Activated CD4-positive, alpha-beta T cell treated with anti-CD3 and anti-CD28 coated beads, Interleukin-2, amount 10 ng/mL, durations not matched to agents 24 days and 14 days (primary cell): Measurements from ENCODE around the gene NTNG1. TPM values are rescaled to one million over a fixed set of nuclear protein-coding genes. Genes with fewer than 3 reads are reported as not detected.
"Not testable (repeated sequence)": the region's sequence is repeated elsewhere in the genome, so short reads cannot be mapped to it uniquely, and the experiment has no call there.

Experiments used
- DNase-seq: peaks from one replicate; pipeline ENCODE4 v3.0.0; 2022
- H3K27ac Mint-ChIP-seq: one replicate; pipeline ENCODE4 v1.8.0; 2022; ENCODE audit warnings: mild to moderate bottlenecking, mixed read lengths
- H3K27me3 Mint-ChIP-seq: one replicate; pipeline ENCODE4 v1.8.0; 2022; ENCODE audit warnings: mixed read lengths
- H3K36me3 Mint-ChIP-seq: one replicate; pipeline ENCODE4 v1.8.0; 2022; ENCODE audit warnings: low read depth, mild to moderate bottlenecking, mixed read lengths
- H3K4me1 Mint-ChIP-seq: one replicate; pipeline ENCODE4 v1.8.0; 2021; ENCODE audit warnings: mixed read lengths
- H3K4me3 Mint-ChIP-seq: one replicate; pipeline ENCODE4 v1.8.0; 2022; ENCODE audit warnings: mild to moderate bottlenecking, moderate library complexity, mixed read lengths
- H3K9me3 Mint-ChIP-seq: one replicate; pipeline ENCODE4 v1.8.0; 2021; ENCODE audit warnings: mixed read lengths
- intact Hi-C: fragments of 100-400 bp; cut with micrococcal nuclease; formaldehyde crosslinking; loops from one replicate; pipeline ENCODE4 v1.15.1; 2023
- total RNA-seq: library from RNA; stranded (reverse); gene quantifications from 2 replicates; pipeline ENCODE4 v1.2.3, GENCODE V29; 2022

Gene NTNG1
- total RNA-seq, 1 donor from 2014 or later = not detected

DNA sequence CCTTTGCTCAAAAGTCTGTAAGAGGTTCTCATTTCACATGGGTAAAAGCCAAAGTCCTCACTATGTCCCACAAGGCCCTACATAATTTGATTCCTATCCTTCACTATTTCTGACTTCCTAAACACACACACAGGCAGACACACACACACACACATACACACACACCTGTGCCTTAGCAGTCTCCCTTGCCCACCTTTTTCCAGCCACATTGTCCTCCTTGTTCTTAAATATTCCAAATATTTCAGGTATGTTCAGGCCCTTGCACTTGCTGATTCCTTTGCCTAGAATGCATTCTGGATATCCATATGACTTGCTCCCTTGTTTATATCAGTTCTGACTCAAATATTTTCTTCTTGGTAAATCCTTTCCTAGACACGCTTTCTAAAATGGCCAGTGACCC is 54.6 kb downstream of the NTNG1 start:
- no peaks in the 10 kb centered on the region for H3K27me3 Mint-ChIP-seq
- no peaks in the 10 kb centered on the region for H3K9me3 Mint-ChIP-seq
- no peaks in the 10 kb centered on the region for H3K36me3 Mint-ChIP-seq
- no peak overlapping the region for H3K4me3 Mint-ChIP-seq
- DNase-seq = no peak
- intact Hi-C loops = no loop called here
- no peak overlapping the region for H3K27ac Mint-ChIP-seq
- H3K4me1 Mint-ChIP-seq = no peaks in the 10 kb centered on the region

DNA sequence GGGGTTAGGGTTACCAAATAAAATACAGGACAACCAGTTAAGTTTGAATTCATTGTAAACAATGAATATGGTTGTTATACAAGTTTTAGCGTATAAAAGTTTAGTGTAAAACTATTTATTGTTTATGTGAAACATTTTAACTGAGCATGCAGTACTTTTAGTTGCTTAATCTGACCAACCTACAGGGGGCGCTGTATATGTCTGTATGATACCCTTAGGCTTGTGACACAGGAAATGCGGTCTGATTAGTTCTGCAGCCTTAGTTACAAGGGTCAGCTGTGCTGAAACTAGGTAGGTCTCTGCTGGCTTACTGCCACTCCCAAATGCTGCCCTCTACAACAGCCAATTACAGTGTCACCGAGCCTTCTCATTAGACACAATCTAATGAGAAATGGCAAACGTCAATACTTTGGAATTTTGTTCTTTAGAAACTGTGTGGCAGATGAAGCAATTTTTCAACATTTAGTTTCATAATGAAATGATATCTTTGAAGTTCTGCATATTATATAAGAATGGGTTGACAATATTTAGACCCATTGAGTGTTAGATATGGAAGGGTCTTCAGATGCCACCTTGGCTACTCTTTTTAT is 56.2 kb downstream of the NTNG1 start:
- no peaks in the 10 kb centered on the region for H3K27me3 Mint-ChIP-seq
- no peak overlapping the region for H3K4me3 Mint-ChIP-seq
- no peak overlapping the region for H3K27ac Mint-ChIP-seq
- no peaks in the 10 kb centered on the region for H3K9me3 Mint-ChIP-seq
- no peaks in the 10 kb centered on the region for H3K36me3 Mint-ChIP-seq
- peak; percentile 68 for DNase-seq
- H3K4me1 Mint-ChIP-seq = no peaks in the 10 kb centered on the region
- intact Hi-C loops = no loop called here

DNA sequence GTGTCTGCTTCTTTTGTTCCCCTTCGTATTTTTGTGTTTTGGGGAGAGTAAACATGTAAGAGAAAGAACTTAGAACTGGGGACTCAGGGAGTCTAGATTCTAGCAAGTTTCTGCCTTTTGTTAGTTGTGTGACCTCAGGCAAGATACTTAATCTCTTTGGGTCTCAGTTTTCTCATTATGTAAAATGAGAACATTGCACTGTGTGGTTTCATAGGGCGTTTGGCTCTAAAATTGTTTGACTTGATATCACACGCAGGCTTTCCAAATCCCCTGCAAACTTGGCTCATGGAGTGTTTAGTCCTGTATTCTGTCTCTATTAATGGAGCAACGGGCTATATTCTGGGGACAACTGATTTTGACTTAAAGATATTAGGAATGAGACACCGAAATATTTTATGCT is 57.7 kb downstream of the NTNG1 start:
- intact Hi-C loops = no loop called here
- no peak for DNase-seq
- no peak overlapping the region for H3K27ac Mint-ChIP-seq
- H3K4me1 Mint-ChIP-seq = no peaks in the 10 kb centered on the region
- H3K4me3 Mint-ChIP-seq = no peak overlapping the region
- H3K27me3 Mint-ChIP-seq = no peaks in the 10 kb centered on the region
- no peaks in the 10 kb centered on the region for H3K36me3 Mint-ChIP-seq
- H3K9me3 Mint-ChIP-seq = no peaks in the 10 kb centered on the region

DNA sequence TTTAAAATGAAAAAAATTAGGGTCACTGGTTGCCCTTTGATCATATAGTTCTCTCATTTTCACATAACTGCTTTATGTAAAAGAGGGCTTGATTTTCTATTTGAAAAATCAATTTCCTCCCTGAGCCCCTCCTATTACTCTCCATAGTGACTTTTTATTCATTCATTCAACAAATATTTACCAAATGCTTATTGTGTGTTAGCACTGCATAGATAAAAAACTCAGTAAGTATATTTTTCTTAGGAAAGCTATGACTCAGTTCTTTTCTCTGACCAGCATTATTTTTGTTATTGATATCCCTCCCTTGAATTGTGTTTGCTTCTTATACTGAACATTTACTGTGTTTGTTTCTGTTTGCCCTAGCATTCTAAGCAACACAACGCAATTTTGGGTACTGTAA is 59.8 kb downstream of the NTNG1 start:
- intact Hi-C loops = no loop called here
- H3K36me3 Mint-ChIP-seq = no peaks in the 10 kb centered on the region
- no peak for DNase-seq
- no peaks in the 10 kb centered on the region for H3K4me1 Mint-ChIP-seq
- H3K4me3 Mint-ChIP-seq = no peak overlapping the region
- no peaks in the 10 kb centered on the region for H3K27me3 Mint-ChIP-seq
- H3K27ac Mint-ChIP-seq = no peak overlapping the region
- H3K9me3 Mint-ChIP-seq = no peaks in the 10 kb centered on the region

DNA sequence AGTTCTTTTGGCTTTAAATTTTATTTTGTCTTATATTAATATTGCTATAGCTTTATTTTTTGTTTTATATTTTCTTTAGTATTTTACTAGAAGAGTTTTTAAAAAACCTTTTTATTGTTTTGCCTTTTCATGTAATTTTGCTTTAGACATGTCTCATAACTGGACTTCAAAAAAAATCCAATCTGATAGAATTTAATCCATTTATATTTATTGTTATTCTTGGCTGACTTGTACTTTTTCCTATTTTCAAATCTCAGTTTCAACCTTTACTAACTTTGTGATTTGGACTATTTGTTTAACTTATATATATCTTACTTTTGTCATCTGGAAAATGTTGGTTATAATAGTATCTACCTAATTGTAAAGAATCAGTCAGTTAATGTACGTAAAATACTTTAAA is 61.2 kb downstream of the NTNG1 start:
- no peaks in the 10 kb centered on the region for H3K9me3 Mint-ChIP-seq
- intact Hi-C loops = no loop called here
- H3K27ac Mint-ChIP-seq = no peak overlapping the region
- no peak overlapping the region for H3K4me3 Mint-ChIP-seq
- H3K4me1 Mint-ChIP-seq = no peaks in the 10 kb centered on the region
- no peak for DNase-seq
- no peaks in the 10 kb centered on the region for H3K36me3 Mint-ChIP-seq
- H3K27me3 Mint-ChIP-seq = no peaks in the 10 kb centered on the region

DNA sequence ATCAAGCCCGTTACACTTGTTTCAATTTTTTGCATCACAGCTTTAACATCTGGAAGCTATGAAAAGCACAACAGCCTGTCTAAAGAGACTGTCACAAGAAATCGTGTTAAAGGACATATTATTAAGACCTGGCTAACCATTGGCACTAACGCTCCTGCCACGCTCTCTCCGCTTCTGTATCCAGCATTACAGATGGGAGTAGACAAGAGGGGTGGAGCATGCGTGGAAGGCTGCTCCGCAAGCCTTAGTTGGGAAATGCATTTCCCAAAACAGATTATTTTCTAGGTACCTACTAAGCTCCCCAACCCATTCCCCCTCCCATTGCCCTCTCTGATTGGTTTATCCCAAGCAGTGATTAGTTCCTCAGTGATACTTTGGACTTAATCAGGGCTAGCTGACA is 72.4 kb downstream of the NTNG1 start:
- H3K27ac Mint-ChIP-seq = no peak overlapping the region

DNA sequence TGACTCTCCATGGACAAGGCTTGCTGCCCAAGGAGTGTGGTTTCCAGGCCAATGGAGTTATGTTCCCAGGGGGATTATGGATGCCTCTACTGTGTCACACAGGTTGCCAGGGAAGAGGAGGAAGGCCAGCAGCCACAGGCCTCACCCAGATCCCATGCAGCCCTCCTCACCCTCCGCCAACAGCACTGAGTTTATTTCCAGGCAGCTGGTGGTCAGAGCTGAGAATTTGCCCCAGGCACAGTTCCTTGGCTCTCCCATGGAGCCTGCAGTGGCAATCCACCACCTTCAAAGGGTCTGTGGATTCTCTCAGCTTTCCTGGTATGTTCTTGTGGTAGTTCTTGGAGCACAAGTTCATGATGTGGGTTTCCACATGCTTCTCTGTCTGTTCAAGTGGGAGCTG is 79.2 kb downstream of the NTNG1 start:
- H3K4me3 Mint-ChIP-seq = no peak overlapping the region
- intact Hi-C loops = no loop called here
- peaks cover 10% of the 10 kb centered on the region for H3K9me3 Mint-ChIP-seq
- no peak overlapping the region for H3K27ac Mint-ChIP-seq
- no peaks in the 10 kb centered on the region for H3K4me1 Mint-ChIP-seq
- no peak for DNase-seq
- no peaks in the 10 kb centered on the region for H3K36me3 Mint-ChIP-seq
- no peaks in the 10 kb centered on the region for H3K27me3 Mint-ChIP-seq

More for the DNA sequence above, 72.4 kb downstream of the NTNG1 start:
- H3K4me3 Mint-ChIP-seq = no peak overlapping the region
- DNase-seq = no peak
- no peaks in the 10 kb centered on the region for H3K36me3 Mint-ChIP-seq
- no peaks in the 10 kb centered on the region for H3K27me3 Mint-ChIP-seq
- H3K4me1 Mint-ChIP-seq = no peaks in the 10 kb centered on the region
- intact Hi-C loops = no loop called here
- H3K9me3 Mint-ChIP-seq = peaks cover 10% of the 10 kb centered on the region

DNA sequence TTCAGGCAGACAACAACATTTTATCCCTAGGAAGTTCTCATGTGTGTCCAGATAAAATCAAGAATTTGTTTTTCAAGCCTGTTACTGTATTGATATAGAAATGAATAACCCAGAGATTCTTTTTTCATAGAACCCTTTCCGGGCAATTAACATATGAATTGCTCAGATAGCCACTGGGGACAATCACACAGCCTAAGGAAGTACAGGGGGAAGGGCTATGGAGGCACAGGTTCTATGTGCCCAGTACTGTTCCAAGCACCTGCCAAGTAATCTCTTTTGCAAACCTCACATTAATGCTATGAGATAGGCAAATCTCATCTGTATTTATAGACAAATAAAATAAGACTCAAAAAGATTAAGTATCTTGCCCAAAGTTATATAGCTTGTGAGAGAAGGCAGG is 84.9 kb downstream of the NTNG1 start:
- intact Hi-C loops = no loop called here
- no peak for DNase-seq
- Mint-ChIP-seq H3K4me3 (no peak overlapping the region), H3K9me3 (no peaks in the 10 kb centered on the region), H3K4me1 (no peaks in the 10 kb centered on the region), H3K27ac (no peak overlapping the region), H3K36me3 (no peaks in the 10 kb centered on the region), H3K27me3 (no peaks in the 10 kb centered on the region)

DNA sequence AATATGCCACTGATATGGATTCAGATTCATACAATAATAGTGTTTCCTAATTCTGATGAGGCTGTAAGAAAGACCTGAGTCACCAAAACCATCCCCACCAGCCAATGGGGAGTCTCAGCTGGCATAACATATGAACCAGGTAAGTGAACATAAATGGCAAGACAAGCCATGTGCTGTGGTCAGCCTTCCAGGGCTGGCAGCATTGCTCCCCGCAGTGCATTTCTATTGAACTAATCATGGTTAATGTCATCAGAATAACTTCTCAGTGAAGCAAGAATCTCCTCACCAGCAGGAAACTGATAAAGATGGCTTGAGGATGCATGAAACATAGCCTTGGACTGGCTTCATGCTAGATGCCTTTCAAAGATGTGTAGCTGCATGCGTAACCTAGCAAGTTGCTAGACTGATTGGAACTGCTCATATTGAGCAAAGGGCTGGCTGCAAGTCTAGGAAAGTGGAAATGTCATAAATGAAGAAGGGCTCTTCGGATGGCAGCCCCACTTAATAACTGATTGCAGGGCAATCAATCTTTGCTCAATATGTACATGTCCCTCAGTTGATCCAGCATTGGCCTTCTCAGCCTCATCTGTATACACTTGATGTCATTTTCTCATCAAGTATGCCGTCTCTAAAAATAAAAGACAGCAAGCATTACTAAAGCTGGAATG is 88.0 kb downstream of the NTNG1 start:
- intact Hi-C loops = no loop called here

DNA sequence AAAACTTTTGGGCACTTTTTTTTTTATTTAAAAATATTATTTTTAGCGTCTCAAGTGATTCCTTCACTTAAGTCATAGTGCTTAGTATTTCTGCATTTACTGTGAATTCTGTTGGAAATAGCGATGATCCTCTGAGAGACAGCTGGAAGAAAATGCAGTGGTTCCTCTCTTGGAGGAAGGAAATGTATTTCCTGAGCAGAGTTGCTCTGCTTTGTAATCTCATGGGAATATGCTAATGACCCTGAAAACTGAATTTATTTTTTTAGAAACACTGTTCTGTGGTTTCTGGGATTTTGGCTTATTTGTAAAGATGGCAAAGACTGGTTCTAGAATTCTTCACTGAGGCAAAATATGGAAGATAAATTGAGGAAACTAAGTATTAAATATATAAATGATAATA is 88.9 kb downstream of the NTNG1 start:
- Mint-ChIP-seq H3K36me3 (no peaks in the 10 kb centered on the region), H3K4me1 (no peaks in the 10 kb centered on the region), H3K4me3 (no peak overlapping the region), H3K27ac (no peak overlapping the region), H3K27me3 (no peaks in the 10 kb centered on the region), H3K9me3 (no peaks in the 10 kb centered on the region)
- intact Hi-C loops = no loop called here
- no peak for DNase-seq

More for the DNA sequence above, 88.0 kb downstream of the NTNG1 start:
- H3K27ac Mint-ChIP-seq = no peak overlapping the region
- DNase-seq = no peak
- H3K4me3 Mint-ChIP-seq = no peak overlapping the region
- H3K27me3 Mint-ChIP-seq = no peaks in the 10 kb centered on the region
- no peaks in the 10 kb centered on the region for H3K36me3 Mint-ChIP-seq
- no peaks in the 10 kb centered on the region for H3K9me3 Mint-ChIP-seq
- no peaks in the 10 kb centered on the region for H3K4me1 Mint-ChIP-seq

DNA sequence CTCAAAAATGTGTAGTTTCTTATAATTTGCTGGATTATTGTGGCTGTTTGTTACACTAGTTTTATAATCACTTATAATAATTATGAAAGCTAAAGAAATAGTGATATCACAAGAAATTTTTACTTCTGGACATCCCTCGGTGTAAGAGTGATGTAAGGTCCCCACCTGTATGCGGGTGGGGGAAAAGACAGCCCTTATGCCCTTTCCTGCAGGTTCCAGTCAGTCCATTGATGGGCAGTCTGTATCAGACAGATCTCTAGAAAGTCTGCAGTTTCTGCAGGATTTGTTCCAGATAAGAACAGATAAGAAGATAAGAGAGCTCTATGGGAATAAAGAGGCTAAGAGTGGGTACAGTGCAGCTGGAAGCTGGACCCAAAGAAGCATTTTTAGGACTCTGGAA is 89.3 kb downstream of the NTNG1 start:
- Mint-ChIP-seq H3K9me3 (no peaks in the 10 kb centered on the region), H3K27ac (no peak overlapping the region), H3K36me3 (no peaks in the 10 kb centered on the region), H3K4me1 (no peaks in the 10 kb centered on the region), H3K27me3 (no peaks in the 10 kb centered on the region), H3K4me3 (no peak overlapping the region)
- no peak for DNase-seq
- intact Hi-C loops = no loop called here

DNA sequence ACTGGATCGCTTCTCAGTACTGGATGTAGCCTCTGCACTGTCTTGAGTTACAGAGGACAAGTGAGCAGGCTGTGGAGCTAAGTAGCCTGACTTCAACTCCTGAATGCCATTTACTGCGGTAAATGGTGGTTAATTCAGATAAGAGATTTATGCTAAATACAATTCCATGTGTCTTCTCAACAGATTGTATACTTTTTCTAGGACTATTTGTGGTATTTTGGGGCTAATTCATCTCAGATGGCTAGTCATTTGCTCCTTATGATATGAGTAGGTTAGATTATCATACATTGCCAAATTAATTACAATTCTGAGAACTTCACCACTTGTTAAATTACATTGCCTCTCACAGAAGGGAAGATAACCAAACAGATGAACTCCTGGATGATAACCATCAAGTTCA is 90.5 kb downstream of the NTNG1 start:
- intact Hi-C loops = no loop called here
- Mint-ChIP-seq H3K4me3 (no peak overlapping the region), H3K36me3 (no peaks in the 10 kb centered on the region)

DNA sequence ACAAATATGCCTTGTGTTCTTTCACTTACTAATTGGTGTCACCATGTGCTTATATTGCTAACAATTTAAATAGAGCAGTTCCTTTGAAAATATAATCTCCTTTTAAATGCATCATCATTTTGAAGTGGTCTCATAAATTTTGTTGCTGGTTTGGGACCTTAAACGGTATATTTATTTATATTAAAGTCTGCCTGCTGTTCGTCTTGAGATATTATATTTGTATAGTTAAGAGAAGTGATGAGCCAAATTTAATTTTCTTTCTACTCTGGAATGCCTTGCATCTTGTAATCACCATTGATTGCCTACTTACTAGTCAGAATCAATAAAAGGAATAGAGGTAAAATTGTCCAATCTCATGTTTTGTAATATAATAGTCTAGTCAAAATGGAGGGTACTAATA is 91.6 kb downstream of the NTNG1 start:
- Mint-ChIP-seq H3K27me3 (no peaks in the 10 kb centered on the region), H3K36me3 (no peaks in the 10 kb centered on the region), H3K4me3 (no peak overlapping the region), H3K27ac (no peak overlapping the region), H3K9me3 (peaks cover 6% of the 10 kb centered on the region), H3K4me1 (no peaks in the 10 kb centered on the region)
- intact Hi-C loops = no loop called here
- no peak for DNase-seq

More for the DNA sequence above, 90.5 kb downstream of the NTNG1 start:
- DNase-seq = no peak
- Mint-ChIP-seq H3K4me1 (no peaks in the 10 kb centered on the region), H3K27ac (no peak overlapping the region), H3K27me3 (no peaks in the 10 kb centered on the region), H3K9me3 (peaks cover 6% of the 10 kb centered on the region)

DNA sequence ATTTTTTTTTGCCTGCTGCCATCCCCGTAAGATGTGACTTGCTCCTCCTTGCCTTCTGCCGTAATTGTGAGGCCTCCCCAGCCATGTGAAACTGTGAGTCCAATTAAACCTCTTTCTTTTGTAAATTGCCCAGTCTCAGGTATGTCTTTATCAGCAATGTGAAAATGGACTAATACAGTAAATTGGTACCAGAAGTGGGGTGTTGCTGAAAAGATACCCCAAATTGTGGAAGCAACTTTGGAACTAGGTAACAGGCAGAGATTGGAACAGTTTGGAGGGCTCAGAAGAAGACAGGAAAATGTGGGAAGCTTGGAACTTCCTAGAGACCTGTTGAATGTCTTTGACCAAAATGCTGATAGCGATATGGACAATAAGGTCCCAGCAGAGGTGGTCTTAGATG is 95.9 kb downstream of the NTNG1 start:
- H3K27me3 Mint-ChIP-seq, H3K36me3 Mint-ChIP-seq, H3K4me1 Mint-ChIP-seq, DNase-seq, intact Hi-C loops, H3K27ac Mint-ChIP-seq, H3K4me3 Mint-ChIP-seq: not testable (repeated sequence)
- peaks cover 16% of the 10 kb centered on the region for H3K9me3 Mint-ChIP-seq

DNA sequence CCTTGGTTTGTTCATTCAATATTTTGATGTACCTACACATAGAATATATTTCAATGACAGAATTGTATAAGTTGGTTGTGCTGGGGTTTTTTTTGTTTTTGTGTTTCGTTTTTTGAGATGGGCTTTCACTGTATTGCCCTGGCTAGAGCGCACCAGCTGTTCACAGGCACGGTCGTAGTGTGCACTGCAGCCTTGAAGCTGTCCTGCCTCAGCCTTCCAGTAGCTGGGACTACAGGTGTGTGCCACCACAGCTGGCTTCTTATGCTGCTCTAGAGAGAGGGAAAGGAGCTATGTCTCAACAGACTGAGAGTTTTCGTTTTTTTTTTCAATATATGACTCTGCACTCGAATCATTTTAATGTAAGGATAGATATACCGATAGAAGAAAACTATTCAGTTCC is 102.6 kb downstream of the NTNG1 start:
- Mint-ChIP-seq H3K36me3 (no peaks in the 10 kb centered on the region), H3K27me3 (peaks cover 2% of the 10 kb centered on the region), H3K9me3 (peaks cover 5% of the 10 kb centered on the region), H3K4me3 (no peak overlapping the region), H3K27ac (no peak overlapping the region), H3K4me1 (no peaks in the 10 kb centered on the region)
- intact Hi-C loops = no loop called here
- no peak for DNase-seq
